Activated CD4-positive, alpha-beta T cell treated with anti-CD3 and anti-CD28 coated beads, Interleukin-2, amount 50 U/mL, for 1 hour (primary cell): ENCODE results near the gene ALK.

Experiments used
- DNase-seq: peaks from one replicate; pipeline ENCODE4 v3.0.0-alpha.2; 2020

The ALK gene

DNA sequence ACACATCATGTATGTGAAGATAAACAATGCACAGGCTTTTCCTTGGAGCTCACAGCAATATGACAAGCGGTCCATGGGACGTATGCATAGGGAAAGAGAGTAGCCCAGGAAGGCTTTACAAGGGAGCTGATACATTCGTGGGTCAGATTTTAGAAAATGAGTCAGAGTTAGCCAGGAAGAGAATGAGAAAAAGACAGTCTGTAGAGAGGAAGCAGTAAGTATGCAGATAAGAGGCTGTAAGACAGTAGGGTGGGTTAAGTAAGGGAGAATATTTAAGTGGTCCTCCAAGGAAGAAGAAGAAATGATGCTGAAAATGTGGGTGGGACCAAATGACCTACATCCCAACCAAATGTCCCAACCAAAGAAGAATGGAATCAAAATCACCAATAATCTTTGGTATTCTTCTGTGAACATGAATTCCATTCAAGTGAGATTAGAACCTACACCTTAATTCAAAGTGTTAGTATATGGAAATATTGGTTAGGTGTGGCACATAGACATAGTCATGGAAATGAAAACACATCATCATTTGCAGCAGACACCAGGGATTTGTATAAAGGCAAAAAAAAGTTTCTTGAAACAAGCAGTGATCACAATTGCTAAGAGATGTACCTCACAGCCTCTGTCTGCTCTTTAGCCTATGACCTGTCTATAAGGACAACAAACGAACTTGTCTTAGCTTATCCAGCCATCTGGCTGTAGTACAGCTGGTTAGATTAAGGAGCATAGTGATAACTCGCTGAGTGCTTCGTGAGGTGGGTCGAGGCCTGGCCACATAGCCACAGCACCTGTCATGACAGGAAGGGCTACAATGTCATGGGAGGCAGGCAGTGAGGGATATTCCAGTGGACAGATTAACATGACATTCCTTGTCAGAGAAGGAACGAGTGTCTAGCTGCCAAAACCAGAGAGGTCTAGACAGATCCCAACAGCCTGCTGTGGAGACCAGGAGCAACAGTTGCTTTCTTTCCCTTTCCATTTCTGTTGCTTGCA is 133.6 kb downstream of the ALK start:
- DNase-seq, result no peak

DNA sequence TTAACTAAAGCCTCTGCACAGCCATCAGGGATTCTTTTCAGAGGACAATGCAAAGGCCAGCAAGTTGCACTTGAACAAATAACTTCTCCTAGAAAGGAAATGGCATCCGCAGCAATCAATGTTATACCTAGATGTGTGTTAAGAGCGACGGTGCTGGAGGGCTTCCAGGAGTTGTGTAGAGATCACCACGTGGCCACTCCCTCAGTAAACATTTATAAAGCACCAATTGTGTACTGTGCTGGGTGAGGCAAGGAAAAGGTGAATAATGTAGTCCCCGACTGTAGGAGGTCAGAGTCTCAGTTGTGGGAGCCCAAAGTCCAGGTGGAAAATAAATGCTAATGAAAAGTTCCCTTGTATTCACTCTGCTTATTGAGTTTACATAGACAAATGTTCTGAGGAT is 135.0 kb downstream of the ALK start:
- DNase-seq, result no peak

DNA sequence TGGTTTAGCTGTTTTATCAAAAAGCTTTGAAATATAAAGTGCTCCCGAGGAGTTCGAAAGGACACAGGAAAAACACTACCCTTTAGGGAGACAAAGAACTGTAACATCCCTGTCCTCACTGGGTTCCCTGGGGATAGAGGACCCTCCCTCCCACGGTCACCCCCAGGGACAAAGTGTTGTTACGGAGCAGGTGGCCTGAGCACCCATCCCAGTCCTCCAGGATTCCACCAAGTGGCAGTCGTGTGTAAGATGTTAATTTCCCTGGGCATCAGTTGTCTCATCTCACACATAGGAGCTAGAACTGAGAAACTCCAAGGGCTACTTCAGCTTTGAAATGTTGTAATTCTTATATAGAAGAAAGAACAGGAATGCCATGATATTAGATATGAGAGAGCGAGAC is 137.7 kb downstream of the ALK start:
- DNase-seq, result no peak

DNA sequence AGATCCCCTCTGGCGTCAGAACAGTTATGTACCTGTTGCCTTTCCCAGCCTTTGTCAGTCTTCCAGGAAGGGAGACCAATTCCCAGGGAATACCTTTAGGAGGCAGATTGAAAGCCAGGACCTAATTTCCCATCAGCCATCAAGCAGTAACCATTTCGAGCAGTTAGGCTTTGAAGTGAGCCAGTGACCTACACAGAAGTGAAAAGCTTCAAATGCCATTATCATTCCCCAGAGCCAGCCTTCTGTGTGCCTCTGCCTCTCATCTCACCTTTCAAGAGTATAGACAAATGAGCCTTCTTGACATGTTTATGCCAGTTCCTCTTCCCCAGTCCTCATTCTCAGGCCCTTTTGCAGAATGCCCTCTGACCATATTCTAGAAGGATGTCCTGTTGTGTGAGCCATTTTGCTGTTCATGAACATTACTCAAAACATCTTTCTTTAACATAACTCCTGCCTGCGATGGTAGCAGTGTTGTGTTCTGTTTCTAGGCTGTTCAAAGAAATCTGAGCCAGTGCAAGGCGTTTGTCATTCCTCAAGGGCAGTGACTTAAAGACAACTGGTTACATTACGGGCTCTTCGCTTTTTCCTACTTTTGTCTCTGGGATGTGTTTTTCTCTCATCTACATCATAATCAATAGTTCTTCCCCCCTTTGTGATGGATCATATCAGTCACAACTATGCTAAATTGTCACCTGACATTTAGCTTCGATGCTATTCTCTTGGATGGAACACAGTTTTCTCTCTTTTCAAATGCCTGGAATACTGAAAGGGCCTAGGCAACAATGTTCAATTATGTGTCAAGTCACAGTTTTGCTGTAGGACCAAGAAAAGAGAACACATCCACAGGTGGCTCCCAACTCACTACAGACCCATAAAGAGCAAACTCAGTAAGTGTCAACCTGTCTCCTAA is 138.6 kb downstream of the ALK start:
- DNase-seq, result no peak

DNA sequence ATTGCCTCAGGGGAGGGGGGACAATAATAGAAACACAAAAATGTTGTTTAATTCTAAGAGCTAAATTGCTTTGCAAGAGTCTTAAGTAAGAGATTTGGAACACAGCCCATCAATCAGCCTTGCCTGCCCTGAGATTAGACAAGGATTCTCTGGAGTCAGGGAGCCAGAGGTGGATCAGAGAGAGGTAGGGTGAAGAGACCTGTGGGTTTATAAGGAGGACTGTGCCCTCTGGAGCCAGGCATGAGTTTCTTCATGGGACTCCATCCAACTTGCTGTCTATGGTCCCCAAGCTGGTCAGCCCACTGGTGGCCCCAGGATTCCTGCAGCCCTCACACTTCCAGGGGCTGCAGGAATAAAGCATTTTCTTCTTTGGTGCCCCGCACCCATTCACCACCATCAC is 139.3 kb downstream of the ALK start:
- no peak for DNase-seq

DNA sequence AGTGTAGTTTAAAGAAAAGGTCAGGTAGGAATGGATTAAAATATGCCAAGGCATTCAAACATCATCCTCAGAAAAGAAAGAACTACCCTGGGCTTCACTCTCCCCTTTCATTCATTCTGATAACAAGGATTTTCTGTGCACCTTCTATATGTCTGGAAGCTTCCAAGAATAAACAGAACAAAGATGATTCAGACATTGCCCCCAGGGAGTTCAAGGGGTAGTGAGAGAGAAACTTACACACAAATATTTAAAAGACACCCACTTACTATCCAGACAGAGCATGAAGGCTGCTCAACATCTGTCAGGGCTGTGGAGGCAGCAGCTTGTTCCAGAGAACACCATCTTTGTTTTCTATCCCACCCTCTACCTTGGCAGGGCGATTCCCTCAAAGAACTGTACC is 140.5 kb downstream of the ALK start:
- DNase-seq, result no peak

DNA sequence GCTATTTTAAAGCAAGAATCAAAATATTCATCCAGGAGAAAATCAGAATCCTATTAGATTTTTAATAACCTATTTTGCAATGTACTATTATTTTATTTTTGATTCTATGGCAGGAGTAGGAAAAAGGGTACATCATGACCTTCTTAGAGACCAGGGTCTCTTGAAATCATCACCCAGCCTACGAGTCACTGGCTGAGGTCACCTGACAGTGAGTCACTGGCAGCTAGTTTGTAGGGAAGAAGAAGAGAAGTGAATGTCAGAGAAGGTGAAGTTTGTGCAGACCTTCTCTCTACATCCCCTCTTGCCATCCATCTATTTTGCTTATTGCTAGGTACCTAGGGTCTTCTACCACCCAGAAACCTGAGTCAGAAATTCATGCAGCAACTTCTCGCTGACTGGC is 144.2 kb downstream of the ALK start:
- DNase-seq, result no peak

DNA sequence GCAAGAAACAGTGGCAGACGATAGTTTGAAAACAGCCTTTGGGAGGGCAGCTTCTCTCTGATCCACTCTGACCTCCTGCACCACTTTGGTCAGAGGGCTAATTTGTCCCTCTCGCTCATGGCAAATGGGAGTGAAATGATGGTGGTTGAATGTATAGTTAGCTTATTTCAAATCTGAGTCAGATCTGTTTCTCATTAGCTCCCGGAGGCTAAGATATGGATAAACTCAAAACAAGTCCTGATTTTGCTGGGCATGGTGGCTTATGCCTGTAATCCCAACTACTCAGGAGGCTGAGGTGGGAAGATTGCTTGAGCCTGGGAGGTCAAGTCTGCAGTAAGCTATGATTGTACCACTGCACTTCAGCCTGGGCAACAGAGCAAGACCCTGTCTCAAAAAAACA is 145.0 kb downstream of the ALK start:
- no peak for DNase-seq

DNA sequence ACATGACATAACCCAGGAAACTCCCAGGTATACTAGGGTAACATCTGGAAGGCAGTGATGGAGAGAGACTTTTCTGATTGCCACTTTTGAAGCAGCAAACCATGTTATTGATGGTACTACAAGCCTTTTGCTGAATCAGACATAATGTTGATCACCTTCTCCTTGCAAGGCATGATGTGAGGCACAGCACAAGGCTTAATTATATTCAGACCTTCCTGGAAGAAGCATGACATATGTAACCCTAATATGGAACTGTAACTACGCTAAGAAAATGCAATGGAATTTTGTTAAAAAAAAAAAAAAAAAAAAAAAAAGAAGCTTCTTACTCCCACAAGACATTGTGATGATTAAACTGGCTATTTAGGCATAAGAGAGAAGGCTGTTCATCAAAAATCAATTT is 145.4 kb downstream of the ALK start:
- DNase-seq, result no peak

DNA sequence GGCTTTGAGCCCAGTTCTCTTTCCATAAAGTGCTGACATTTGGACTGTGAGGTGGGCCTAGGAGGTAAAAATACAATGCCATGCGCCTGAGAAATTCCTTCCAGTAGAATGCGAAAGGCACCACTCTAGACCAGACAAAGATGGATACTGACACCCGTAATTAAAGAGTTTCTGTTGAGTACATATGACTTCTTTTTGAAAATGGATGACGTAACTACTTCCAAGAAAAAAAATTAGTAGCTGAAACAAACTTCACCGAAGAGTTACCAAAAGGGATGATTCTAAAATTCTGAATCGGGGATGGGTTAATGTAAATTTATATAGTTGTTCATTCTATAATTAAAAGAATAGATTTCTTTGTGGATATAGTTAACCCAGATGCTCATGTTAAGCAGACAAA is 146.8 kb downstream of the ALK start:
- no peak for DNase-seq

DNA sequence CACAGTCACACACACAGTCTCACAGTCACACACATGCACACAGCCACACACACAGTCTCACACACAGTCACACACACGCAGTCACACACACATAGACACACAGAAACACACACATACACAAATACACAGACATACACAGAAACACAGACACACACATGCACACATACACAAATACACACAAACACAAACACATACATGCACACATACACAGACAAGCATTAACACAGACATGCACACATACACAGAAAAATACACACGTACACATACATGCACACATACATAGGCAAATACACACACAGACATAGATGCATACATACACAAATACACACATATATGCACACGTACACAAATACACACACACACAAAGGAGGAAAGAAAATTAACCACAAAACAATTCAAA is 150.5 kb downstream of the ALK start:
- DNase-seq, result no peak

DNA sequence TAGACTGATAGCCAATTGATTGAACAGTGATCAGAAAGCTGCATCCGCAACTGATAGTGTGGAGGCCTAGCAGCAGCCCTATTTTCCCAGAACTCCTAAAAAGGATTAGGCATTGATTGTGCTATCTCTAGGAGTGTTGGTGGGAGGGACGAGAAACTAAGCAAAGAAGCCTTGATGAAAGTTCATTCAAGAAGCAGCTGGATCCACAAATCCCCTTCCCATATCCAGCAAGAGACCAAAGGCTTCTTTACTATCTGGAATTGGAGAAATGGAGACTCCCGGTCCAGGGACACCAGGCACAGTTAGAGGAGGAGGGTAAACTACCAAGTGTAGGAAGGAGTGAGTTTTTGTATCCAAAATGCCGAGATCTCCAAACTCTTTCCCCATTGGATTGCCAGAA is 151.5 kb downstream of the ALK start:
- DNase-seq, result no peak

DNA sequence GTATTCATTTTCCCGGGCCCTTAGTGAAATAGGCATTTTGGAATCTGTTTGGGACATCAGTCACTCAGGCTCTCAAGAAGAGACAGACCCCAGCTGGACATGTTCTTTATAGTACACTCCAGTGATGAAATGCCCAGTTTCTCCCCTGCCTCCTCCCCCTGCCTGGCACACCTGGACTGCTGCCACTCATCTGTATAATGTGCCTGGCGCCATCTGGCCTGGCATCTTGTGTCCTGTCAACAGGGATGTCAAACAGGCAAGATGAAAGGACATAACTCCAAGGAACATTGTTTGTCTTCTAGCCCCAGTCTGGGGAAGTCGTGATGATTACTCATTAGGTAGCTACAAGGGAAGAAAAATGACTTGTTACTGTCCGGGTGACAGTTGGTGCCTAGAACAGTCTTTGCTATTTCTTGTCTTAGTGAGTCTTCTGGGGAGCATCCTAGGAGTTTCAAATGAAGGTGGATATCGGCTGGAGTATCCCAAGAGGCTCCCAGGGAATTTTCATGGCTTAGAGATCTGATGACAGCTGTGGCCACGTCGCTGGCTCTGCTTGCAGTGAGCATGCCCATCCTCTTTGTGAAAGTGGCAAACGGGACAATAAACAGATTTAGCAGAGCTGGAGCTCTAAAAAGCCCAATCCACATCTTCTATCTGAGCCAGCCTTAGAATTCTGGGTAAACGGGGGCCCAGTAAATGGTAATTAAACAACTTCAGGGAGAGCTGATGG is 153.6 kb downstream of the ALK start:
- DNase-seq, result no peak

DNA sequence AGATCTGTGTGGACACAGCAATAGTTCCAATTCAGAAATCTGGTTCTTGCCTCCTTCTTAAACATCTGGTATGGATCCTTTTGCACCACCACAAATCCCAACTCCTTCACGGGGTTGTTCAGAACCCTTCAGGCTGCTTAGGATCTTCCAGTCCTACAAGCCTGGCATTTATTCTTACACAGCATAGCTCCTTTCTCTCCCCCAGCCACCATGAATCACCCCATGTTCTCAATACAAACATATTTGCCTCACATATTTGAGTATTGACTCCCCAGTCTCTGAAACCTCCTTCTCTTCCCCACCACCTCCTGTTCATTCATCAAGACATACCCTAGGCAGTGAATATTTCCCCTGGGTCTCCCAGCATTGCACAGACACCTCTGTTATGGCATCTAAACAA is 155.2 kb downstream of the ALK start:
- no peak for DNase-seq

DNA sequence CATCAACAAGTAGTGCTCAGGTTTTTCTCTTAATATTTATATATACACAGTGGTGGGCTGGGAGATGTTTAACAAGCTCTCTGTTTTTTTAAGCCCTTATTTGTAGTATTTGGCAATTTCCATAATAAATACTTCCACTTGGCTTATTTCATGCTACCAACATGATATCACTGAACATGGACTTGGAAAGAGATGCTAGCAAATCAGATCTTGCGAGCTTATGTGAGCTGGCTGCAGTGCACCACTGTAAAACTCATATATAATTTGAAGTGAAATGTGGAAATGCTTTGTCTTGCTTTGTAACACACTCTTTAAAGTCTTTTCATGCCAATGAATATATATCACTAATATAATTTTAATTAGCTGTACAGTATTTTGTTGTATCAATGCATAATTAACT is 155.7 kb downstream of the ALK start:
- DNase-seq, result no peak

DNA sequence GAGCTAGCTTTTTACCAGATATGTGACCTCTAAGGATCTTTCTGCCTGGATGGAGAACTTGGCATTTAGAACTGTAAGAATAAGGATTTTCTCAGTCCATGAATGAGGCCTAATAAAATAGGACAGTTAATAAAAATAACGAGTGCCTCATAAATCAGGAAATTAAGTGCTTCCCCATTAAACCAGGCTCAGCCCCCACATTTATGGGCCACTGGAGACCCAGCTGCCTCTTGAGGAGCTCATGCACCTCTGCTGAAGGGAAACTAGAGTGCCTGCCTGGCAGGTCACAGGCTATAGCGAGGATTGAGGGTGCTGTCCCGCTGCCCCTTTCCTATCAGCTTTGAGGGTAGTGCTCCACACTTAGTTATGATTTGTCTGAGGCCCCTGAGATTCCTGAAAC is 158.0 kb downstream of the ALK start:
- DNase-seq, result no peak

DNA sequence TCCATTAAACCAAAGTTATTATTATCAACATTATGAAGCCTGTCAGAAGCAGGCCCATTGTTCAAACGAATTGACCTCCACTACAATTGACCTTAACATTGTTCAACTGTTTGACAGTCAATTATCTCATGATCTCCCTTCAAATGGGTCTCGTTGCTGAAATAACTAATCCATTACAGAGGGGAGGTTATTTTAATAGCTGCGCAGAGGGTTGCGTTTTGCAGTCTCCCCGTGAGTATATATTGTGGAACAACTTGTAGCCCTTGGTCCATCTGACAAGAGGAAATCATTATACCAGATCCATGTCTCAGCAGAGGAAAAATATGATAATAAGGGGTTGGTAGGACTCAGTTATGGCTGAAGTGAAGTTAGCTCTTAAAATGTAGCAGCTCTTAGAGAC is 159.1 kb downstream of the ALK start:
- DNase-seq, result no peak

DNA sequence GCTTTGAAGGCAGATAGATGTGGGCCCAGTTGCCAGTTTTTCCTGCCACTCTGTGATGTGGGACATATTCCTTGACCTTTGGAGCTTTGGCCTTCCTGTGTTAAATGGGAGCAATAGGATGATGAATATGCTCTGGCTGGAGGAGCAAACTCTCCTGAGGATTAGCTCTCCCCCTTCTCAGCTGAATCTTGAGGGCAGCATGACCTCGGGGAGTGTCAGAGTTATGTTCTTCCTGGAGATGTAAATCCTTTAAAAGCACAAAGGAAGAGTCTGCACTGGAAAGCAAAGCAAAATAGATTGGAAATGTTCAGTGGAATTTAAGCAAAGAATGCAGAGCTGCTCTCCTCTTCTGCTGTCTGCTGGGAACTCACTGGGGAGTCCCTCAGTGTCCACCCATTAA is 160.1 kb downstream of the ALK start:
- no peak for DNase-seq

DNA sequence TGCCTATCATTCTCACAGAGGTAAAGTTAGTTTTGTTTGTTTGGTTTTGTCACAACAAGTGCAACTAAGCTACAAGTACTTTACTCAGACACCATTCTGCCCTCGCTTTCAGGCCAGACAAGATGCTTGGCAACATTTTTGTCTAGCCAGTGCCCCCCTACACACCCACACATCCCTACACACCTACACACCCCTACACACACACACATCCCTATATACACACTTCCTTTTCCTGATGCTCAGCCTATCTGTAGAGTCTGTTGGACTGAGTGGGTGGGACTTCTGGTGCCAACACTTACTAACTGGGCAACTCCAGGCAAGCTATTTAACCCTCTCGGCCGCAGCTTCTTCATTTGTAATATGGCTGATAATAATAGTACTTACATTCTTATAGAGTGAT is 161.4 kb downstream of the ALK start:
- no peak for DNase-seq

DNA sequence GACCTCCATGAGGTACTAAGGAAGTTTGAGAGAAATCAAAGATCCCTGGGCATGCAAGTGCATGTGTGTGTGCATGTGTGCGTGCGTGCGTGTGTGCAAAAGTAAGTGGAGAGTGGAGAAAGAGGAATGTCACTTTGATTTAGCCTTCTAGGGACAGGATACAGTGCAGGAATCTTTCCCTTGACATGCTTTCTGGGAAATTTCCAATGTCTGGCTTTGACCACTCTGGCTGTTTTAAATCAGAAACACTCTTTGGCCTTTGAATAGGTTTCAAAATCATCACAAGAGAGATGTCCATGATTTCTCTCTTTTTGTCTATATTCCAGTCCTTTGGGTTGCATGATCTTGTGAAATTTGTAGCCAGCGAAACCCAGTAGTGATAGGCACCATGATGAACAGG is 162.0 kb downstream of the ALK start:
- no peak for DNase-seq

DNA sequence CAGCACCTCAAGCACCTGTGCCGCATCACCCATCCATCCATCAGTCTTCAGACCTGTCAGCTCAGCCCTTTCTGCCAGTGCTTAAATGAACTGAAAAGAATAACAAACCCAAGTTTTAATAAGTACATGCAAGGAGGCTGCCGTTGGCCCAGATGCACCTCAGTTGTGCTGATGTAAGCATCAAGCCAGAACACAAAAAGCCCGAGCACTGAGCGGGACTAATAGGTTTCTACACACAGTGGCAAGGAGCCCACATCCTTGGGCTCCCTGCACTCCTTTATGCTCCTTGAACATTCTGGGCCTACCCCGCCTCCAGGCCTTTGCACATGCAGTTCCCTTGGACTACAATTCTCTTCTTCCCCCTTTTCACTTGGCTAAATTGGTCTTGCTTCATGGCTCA is 165.6 kb downstream of the ALK start:
- DNase-seq, result no peak

DNA sequence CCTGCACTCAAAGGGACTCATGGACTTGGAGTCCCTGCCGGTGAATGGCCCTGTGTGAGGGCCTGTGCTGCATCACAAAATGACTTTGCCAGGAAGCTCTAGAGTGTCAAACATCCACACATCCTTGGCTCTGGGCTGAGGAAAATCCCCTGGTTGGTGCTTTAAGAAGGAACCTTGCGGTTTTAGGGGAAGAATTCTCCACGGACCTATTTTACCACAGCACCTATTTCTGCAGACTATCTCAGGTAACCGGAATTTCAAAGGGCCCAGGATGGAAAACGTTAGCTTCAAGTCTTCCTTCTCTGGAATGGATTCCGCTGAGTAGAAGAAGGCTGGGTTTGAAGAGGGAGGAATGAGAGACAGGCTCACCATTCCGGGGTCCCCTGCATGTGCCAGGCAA is 166.2 kb downstream of the ALK start:
- no peak for DNase-seq
